ENCODE data around the gene LCE3D. TPM values are rescaled to one million over a fixed set of nuclear protein-coding genes. Genes with fewer than 3 reads are reported as not detected.
"Not testable (repeated sequence)": the region's sequence is repeated elsewhere in the genome, so short reads cannot be mapped to it uniquely, and the experiment has no call there.

The LCE3D gene
- total RNA-seq, 3 donors from 2014 or later (not counting 1 experiment from before 2014, with no cell fraction given): not detected

GRCh38 chr1:152577168-152577567, 3.1 kb downstream of the LCE3D start:
- H3K27ac Mint-ChIP-seq: no peak overlapping the region
- Histone ChIP-seq H3K4me3 (ENCODE audit: low read length) (no peak overlapping the region), H3K9me3 (ENCODE audit: control insufficient read depth, insufficient read depth, low read length) (no peaks in the 10 kb centered on the region), H3K27me3 (ENCODE audit: control insufficient read depth, insufficient read depth, low read length) (no peaks in the 10 kb centered on the region), H3K4me1 (ENCODE audit: control insufficient read depth, insufficient read depth, low read length) (no peaks in the 10 kb centered on the region), H3K36me3 (ENCODE audit: control insufficient read depth, insufficient read depth, low read length) (no peaks in the 10 kb centered on the region), H3K27ac (ENCODE audit: low read length) (no peak overlapping the region)
- peaks cover 18 to 23% of the 10 kb centered on the region in 2 donors for H3K27me3 Mint-ChIP-seq (ENCODE audit: low read depth in 2 of 2)
- TF ChIP-seq CTCF (IDR thresholded peaks at IDR 0.05): no peak
- no peaks in the 10 kb centered on the region for H3K36me3 Mint-ChIP-seq
- intact Hi-C loops (cut with micrococcal nuclease): no loop called here
- ATAC-seq: no peak
- 42% methylated on average over 2 of the region's 2 CpGs for WGBS (ENCODE audit: insufficient coverage)
- no peaks in the 10 kb centered on the region for H3K9me3 Mint-ChIP-seq
- no peaks in the 10 kb centered on the region for H3K4me1 Mint-ChIP-seq
- H3K4me3 Mint-ChIP-seq: no peak overlapping the region
- DNase-seq: no peak

- Mint-ChIP-seq H3K27me3 (ENCODE audit: low read depth in 2 of 2) (peaks cover 11 to 25% of the 10 kb centered on the region in 2 donors), H3K27ac (no peak within 1 kb of the TSS), H3K4me1 (no peaks in the 10 kb centered on the region), H3K4me3 (no peak within 1 kb of the TSS), H3K36me3 (no peaks in the 10 kb centered on the region), H3K9me3 (peaks cover 2% of the 10 kb centered on the region in 2 donors)
- H3K27me3 ChIP-seq (ENCODE audit: control insufficient read depth, insufficient read depth, low read length): peaks cover 4% of the 10 kb centered on the region
- ATAC-seq: no peak
- WGBS (ENCODE audit: insufficient coverage): 81% methylated on average over 1 of the region's 1 CpG
- H3K36me3 ChIP-seq (ENCODE audit: control insufficient read depth, insufficient read depth, low read length): no peaks in the 10 kb centered on the region
- no peak for TF ChIP-seq CTCF (IDR thresholded peaks at IDR 0.05)
- H3K4me1 ChIP-seq (ENCODE audit: control insufficient read depth, insufficient read depth, low read length): no peaks in the 10 kb centered on the region
- no peak for DNase-seq
- H3K9me3 ChIP-seq (ENCODE audit: control insufficient read depth, insufficient read depth, low read length): no peaks in the 10 kb centered on the region
- H3K4me3 ChIP-seq (ENCODE audit: low read length): no peak within 1 kb of the TSS
- H3K27ac ChIP-seq (ENCODE audit: low read length): no peak within 1 kb of the TSS
- intact Hi-C loops (cut with micrococcal nuclease): no loop called here
Observed at GRCh38 chr1:152566681-152567080, 13.6 kb downstream of the LCE3D start, which contains the start of gene LCE3E. TSS of gene LCE3E (minus strand) at chr1:152566780. CDS start at chr1:152566208, 572 bp downstream.

GRCh38 chr1:152565535-152566215, 14.6 kb downstream of the LCE3D start:
- H3K9me3 Mint-ChIP-seq: peaks cover 2% of the 10 kb centered on the region in 2 donors
- no peak overlapping the region for H3K27ac Mint-ChIP-seq
- H3K4me3 ChIP-seq (ENCODE audit: low read length): no peak overlapping the region
- no peaks in the 10 kb centered on the region for H3K36me3 ChIP-seq (ENCODE audit: control insufficient read depth, insufficient read depth, low read length)
- peaks cover 8 to 25% of the 10 kb centered on the region in 2 donors for H3K27me3 Mint-ChIP-seq (ENCODE audit: low read depth in 2 of 2)
- H3K4me3 Mint-ChIP-seq: no peak overlapping the region
- TF ChIP-seq CTCF (IDR thresholded peaks at IDR 0.05): no peak
- no peaks in the 10 kb centered on the region for H3K36me3 Mint-ChIP-seq
- ATAC-seq (no peak), DNase-seq (no peak)
- peaks cover 4% of the 10 kb centered on the region for H3K27me3 ChIP-seq (ENCODE audit: control insufficient read depth, insufficient read depth, low read length)
- H3K27ac ChIP-seq (ENCODE audit: low read length): no peak overlapping the region
- 78% methylated on average over 12 of the region's 14 CpGs for WGBS (ENCODE audit: insufficient coverage)
- intact Hi-C loops (cut with micrococcal nuclease): no loop called here
- H3K4me1 ChIP-seq (ENCODE audit: control insufficient read depth, insufficient read depth, low read length): no peaks in the 10 kb centered on the region
- H3K4me1 Mint-ChIP-seq: no peaks in the 10 kb centered on the region
- H3K9me3 ChIP-seq (ENCODE audit: control insufficient read depth, insufficient read depth, low read length): no peaks in the 10 kb centered on the region

DNA sequence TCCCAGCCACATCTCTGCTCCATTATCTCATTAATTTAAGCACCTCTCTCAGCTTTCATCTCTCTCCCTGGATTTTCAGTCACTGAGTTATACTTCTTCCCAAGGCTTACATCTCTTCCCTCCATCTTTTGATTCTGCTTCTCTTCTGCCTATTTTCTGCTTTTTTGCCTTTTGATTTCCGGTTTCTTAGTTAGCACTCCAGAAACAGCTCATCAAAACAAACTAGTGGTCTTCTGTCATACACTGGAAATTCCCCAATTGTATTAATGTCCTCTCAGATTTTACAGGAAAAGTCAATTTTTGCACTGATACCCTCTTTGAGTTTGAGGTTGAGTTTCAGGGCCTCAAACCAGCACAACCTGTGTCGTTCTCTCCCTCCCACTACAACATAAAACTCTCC, 15.2 kb downstream of the LCE3D start:
- intact Hi-C loops (cut with micrococcal nuclease): no loop called here
- H3K27ac Mint-ChIP-seq: no peak overlapping the region
- no peak for DNase-seq
- peaks cover 2% of the 10 kb centered on the region in 2 donors for H3K9me3 Mint-ChIP-seq
- no peak overlapping the region for H3K27ac ChIP-seq (ENCODE audit: low read length)
- ATAC-seq: no peak
- H3K4me3 ChIP-seq (ENCODE audit: low read length): no peak overlapping the region
- no peaks in the 10 kb centered on the region for H3K9me3 ChIP-seq (ENCODE audit: control insufficient read depth, insufficient read depth, low read length)
- no peak for TF ChIP-seq CTCF (IDR thresholded peaks at IDR 0.05)
- H3K27me3 Mint-ChIP-seq (ENCODE audit: low read depth in 2 of 2): peaks cover 8 to 24% of the 10 kb centered on the region in 2 donors
- H3K36me3 Mint-ChIP-seq: no peaks in the 10 kb centered on the region
- H3K4me3 Mint-ChIP-seq: no peak overlapping the region
- no peaks in the 10 kb centered on the region for H3K36me3 ChIP-seq (ENCODE audit: control insufficient read depth, insufficient read depth, low read length)
- no peaks in the 10 kb centered on the region for H3K27me3 ChIP-seq (ENCODE audit: control insufficient read depth, insufficient read depth, low read length)
- 84% methylated on average over 2 of the region's 2 CpGs for WGBS (ENCODE audit: insufficient coverage)
- no peaks in the 10 kb centered on the region for H3K4me1 ChIP-seq (ENCODE audit: control insufficient read depth, insufficient read depth, low read length)
- no peaks in the 10 kb centered on the region for H3K4me1 Mint-ChIP-seq

DNA sequence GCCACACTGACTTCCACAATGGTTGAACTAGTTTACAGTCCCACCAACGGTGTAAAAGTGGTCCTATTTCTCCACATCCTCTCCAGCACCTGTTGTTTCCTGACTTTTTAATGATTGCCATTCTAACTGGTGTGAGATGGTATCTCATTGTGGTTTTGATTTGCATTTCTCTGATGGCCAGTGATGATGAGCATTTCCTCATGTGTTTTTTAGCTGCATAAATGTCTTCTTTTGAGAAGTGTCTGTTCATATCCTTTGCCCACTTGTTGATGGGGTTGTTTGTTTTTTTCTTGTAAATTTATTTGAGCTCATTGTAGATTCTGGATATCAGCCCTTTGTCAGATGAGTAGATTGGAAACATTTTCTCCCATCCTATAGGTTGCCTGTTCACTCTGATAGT, 32.0 kb downstream of the LCE3D start:
- intact Hi-C loops (cut with micrococcal nuclease); H3K4me3 ChIP-seq (ENCODE audit: low read length); H3K36me3 ChIP-seq (ENCODE audit: control insufficient read depth, insufficient read depth, low read length); H3K9me3 Mint-ChIP-seq; H3K27me3 ChIP-seq (ENCODE audit: control insufficient read depth, insufficient read depth, low read length); H3K27ac ChIP-seq (ENCODE audit: low read length); H3K36me3 Mint-ChIP-seq; H3K4me3 Mint-ChIP-seq; ATAC-seq; H3K27ac Mint-ChIP-seq; H3K4me1 ChIP-seq (ENCODE audit: control insufficient read depth, insufficient read depth, low read length); H3K9me3 ChIP-seq (ENCODE audit: control insufficient read depth, insufficient read depth, low read length); DNase-seq; H3K4me1 Mint-ChIP-seq: not testable (repeated sequence)
- WGBS (ENCODE audit: insufficient coverage): no CpG with 5 or more reads among the region's 1 CpG
- peaks cover 6 to 27% of the 10 kb centered on the region in 2 donors for H3K27me3 Mint-ChIP-seq (ENCODE audit: low read depth in 2 of 2)
